ENCODE measurements around the gene PLCB1. TPM values are rescaled to one million over a fixed set of nuclear protein-coding genes. Genes with fewer than 3 reads are reported as not detected.

The PLCB1 gene
- total and polyA plus RNA-seq, 2 of the 4 experiments (the other 2 are of a cell fraction), result 5.6 to 16.1 TPM

- Histone ChIP-seq H2AFZ (replicated peaks; ENCODE audit: low read length, poor library complexity) (no peak overlapping the region), H4K5ac (ENCODE audit: low read depth, low read length) (no peak overlapping the region), H3K27ac (ENCODE audit: insufficient read depth, low read length) (no peak overlapping the region), H4K91ac (ENCODE audit: insufficient read depth, low read depth, low read length) (no peak overlapping the region), H2BK120ac (ENCODE audit: low read depth, low read length) (no peak overlapping the region), H3K79me1 (ENCODE audit: low read depth in 1 of 2, low read length in 2 of 2) (peaks cover 0 to 6% of the 10 kb centered on the region in 2 experiments; a peak in 2 of 4 replicates), H3K14ac (replicated peaks; ENCODE audit: low read depth, low read length) (no peak overlapping the region), H3K4ac (ENCODE audit: low read depth, low read length) (no peak overlapping the region), H3K18ac (ENCODE audit: low read depth, low read length) (no peak overlapping the region), H3K27me3 (ENCODE audit: control insufficient read depth, insufficient read depth, low read length) (no peaks in the 10 kb centered on the region), H2AK9ac (replicated peaks; ENCODE audit: low read depth, low read length, poor library complexity) (no peak overlapping the region), H3K23ac (ENCODE audit: low read depth, low read length) (no peak overlapping the region), H3K9ac (ENCODE audit: low read depth, low read length) (no peak overlapping the region), H3K56ac (ENCODE audit: extremely low read depth, insufficient read depth, low read length) (no peak overlapping the region), H3K4me2 (ENCODE audit: low read depth, low read length) (no peak overlapping the region), H3K4me1 (ENCODE audit: control insufficient read depth, insufficient read depth, low read length) (no peaks in the 10 kb centered on the region), H3K36me3 (ENCODE audit: control insufficient read depth, insufficient read depth, low read length) (no peaks in the 10 kb centered on the region), H3K9me3 (ENCODE audit: control insufficient read depth, insufficient read depth, low read length) (no peaks in the 10 kb centered on the region), H3K9me1 (ENCODE audit: insufficient read depth, low read length) (peaks cover 2% of the 10 kb centered on the region; the same call in 1 of the 2 replicates), H2BK5ac (ENCODE audit: low read depth, low read length, poor library complexity, severe bottlenecking) (no peak overlapping the region), H2BK15ac (ENCODE audit: low read depth, low read length) (no peak overlapping the region), H2AK5ac (ENCODE audit: low read depth, low read length) (no peak overlapping the region), H2BK20ac (ENCODE audit: low read depth, low read length) (no peak overlapping the region), H4K20me1 (ENCODE audit: insufficient read depth, low read length) (no peaks in the 10 kb centered on the region), H4K8ac (ENCODE audit: low read depth in 2 of 2, low read length in 2 of 2) (no peak overlapping the region), H3K4me3 (ENCODE audit: insufficient read depth, low read depth, low read length) (no peak overlapping the region)
- DNase-seq, result no peak
- no peak for ATAC-seq (ENCODE audit: low read depth)
- no TSS peak for BruUV-seq (replicated peaks)
- ChIA-PET CTCF (interaction anchor here (0.6 kb wide), 1 partner anchor 1752 kb away, joined by 3 read pairs; no protein-coding TSS in a partner anchor), POLR2A (ENCODE audit: unreplicated experiment) (no interaction called here)
- dilution Hi-C loops (cut with HindIII; ENCODE audit: low sequenced_read_pairs, unreplicated experiment) (no loop called here), in situ Hi-C loops (cut with MboI; ENCODE audit: low sequenced_read_pairs) (no loop called here), intact Hi-C loops (cut with micrococcal nuclease) (loop anchor here (5.0 kb wide), 1 partner anchor 33 kb away; no protein-coding TSS in a partner anchor)
- TF ChIP-seq RCOR1 (IDR thresholded peaks at IDR 0.05; ENCODE audit: insufficient replicate concordance, low read length) (no peak), RFX5 (IDR thresholded peaks at IDR 0.05; ENCODE audit: low read depth, low read length) (no peak), POLR2A (IDR thresholded peaks at IDR 0.05; ENCODE audit: low read depth, low read length) (no peak), MAZ (IDR thresholded peaks at IDR 0.05; ENCODE audit: borderline replicate concordance, low read depth, low read length) (no peak), MAFK (IDR thresholded peaks at IDR 0.05; ENCODE audit: low read depth, low read length) (no peak), ELK1 (IDR thresholded peaks at IDR 0.05; ENCODE audit: borderline replicate concordance, low read depth, low read length) (no peak), USF2 (IDR thresholded peaks at IDR 0.05; ENCODE audit: low read depth, low read length) (no peak), CTCF (conservative IDR thresholded peaks at IDR 0.05; ENCODE audit: low read depth, low read length) (no peak), MXI1 (IDR thresholded peaks at IDR 0.05; ENCODE audit: borderline replicate concordance, low read depth, low read length) (no peak), FOS (IDR thresholded peaks at IDR 0.05; ENCODE audit: low read depth, low read length) (no peak), BHLHE40 (IDR thresholded peaks at IDR 0.05; ENCODE audit: low read depth, low read length) (no peak), SMC3 (IDR thresholded peaks at IDR 0.05; ENCODE audit: low read depth, low read length) (no peak), NFE2L2 (IDR thresholded peaks at IDR 0.05; ENCODE audit: low read depth, low read length) (no peak), RAD21 (IDR thresholded peaks at IDR 0.05; ENCODE audit: low read length) (no peak), CHD1 (IDR thresholded peaks at IDR 0.05; ENCODE audit: low read depth, low read length) (no peak), CEBPB (IDR thresholded peaks at IDR 0.05; ENCODE audit: low read depth, low read length) (no peak)
Observed at GRCh38 chr20:8265588-8265987, 133.5 kb downstream of the PLCB1 start.
